Activated CD8-positive, alpha-beta memory T cell treated with anti-CD3 and anti-CD28 coated beads for 4 hours (primary cell): ENCODE results near the gene GPR18.

Source experiments
- DNase-seq, 2 donors: peaks; one replicate each; pipeline ENCODE4 v3.0.0-alpha.2; 2020; ENCODE audit warnings: low read depth in 2 of 2

The GPR18 gene

GRCh38 chr13:99208185-99208584, 50.0 kb downstream of the GPR18 start:
- no peak for DNase-seq

DNA sequence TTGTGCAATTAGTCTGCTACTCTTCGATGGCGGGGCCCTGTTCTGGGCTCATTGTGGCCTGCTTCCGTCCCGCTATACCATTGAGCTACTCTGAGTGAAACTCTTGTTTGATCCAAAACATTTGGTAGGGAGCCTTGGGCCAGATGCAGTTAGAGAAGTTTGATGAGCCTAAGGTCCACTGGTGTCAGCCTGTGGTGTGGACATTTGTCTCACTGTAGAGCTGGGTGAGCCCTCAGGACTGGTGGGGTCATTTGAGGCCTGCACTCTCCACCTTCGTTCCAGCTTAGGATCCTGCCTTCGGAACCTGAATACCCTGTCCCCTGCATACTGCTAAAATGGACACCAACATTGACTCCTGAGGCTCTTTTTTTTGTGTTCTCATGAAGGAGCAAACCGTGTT, 50.7 kb downstream of the GPR18 start:
- no peak for DNase-seq

- no peak for DNase-seq
Measured at GRCh38 chr13:99206873-99207272, 51.3 kb downstream of the GPR18 start.

DNA sequence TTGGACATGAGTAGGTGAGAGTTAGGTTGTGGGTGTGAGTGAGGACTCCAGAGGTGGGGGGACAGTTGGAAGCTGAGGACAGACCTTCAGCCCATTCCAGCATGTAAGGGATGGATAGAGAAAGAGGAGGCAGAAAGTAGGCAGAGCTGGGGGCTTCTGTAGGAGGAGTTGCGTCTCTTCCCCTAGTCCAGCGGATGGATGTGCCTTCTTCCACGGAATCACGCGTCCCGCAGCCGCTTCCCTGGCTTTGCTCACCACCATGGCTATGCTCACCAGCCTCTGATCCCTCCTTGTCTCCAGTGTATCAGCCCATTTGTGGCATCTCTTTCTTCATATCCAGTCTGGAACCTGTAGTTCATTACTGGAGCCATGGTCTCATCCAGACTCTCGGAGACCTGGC, 52.0 kb downstream of the GPR18 start:
- no peak for DNase-seq

DNA sequence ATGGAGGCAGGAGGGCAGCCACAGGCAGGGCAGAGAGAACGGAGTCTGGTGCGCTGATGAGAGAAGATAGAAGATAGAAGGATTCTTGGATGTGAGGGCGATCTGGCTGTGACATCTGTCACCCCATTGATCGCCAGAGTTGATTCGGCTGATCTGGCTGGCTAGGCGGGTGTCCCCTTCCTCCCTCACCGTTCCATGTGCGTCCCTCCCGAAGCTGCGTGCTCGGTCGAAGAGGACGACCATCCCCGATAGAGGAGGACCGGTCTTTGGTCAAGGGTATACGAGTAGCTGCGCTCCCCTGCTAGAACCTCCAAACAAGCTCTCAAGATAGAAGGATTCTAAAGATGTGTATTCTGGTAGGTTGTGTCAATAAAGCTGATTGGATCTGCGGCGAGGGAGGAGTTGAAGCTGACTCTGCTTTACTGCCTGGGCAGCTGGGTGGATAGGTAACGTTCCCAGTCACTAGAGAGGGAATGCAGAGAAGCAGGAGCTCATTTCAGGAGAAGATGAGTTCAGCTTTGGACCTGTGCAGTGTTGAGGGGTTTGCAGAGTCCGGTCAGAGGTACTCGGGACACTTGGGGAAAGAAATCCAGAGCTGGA, 52.5 kb downstream of the GPR18 start:
- DNase-seq = no peak
